Astrocyte (in vitro differentiated cells and primary cell): ENCODE results near the gene PBX1. TPM values are rescaled to one million over a fixed set of nuclear protein-coding genes. Genes with fewer than 3 reads are reported as not detected.
A peak's percentile ranks its signal among the peaks of the same experiment; 100 is the strongest.

Experiments
- DNase-seq: peaks from one replicate; pipeline ENCODE4 v3.0.0-alpha.2; 2010; ENCODE audit warnings: low read depth
- FAIRE-seq: peaks from 2 replicates; lab custom pipeline; 2011; peaks lifted over from hg19 to GRCh38; lab: Jason Lieb, UNC
- H2AFZ ChIP-seq: 2 replicates; pipeline ENCODE4 v1.6.0; 2012; ENCODE audit warnings: low read depth, low read length, inconsistent platforms
- H3K27ac ChIP-seq: 2 replicates; pipeline ENCODE4 v1.5.1; 2011; ENCODE audit warnings: low read depth, low read length, inconsistent platforms
- H3K27me3 ChIP-seq: 2 replicates; pipeline ENCODE4 v1.6.0; 2011; ENCODE audit warnings: low read length, inconsistent platforms; ENCODE audit not compliant: insufficient read depth
- H3K36me3 ChIP-seq: 2 replicates; pipeline ENCODE4 v1.5.1; 2011; ENCODE audit warnings: low read length, inconsistent platforms; ENCODE audit not compliant: insufficient read depth
- H3K4me1 ChIP-seq: 2 replicates; pipeline ENCODE4 v1.5.1; 2011; ENCODE audit warnings: low read length, inconsistent platforms; ENCODE audit not compliant: insufficient read depth
- H3K4me2 ChIP-seq: 2 replicates; pipeline ENCODE4 v1.6.0; 2012; ENCODE audit warnings: low read length, inconsistent platforms
- H3K4me3 ChIP-seq: 2 replicates; pipeline ENCODE4 v1.5.1; 2011; ENCODE audit warnings: low read depth, mild to moderate bottlenecking, low read length, inconsistent platforms; ENCODE audit not compliant: insufficient read depth
- H3K79me2 ChIP-seq: 2 replicates; pipeline ENCODE4 v1.6.0; 2012; ENCODE audit warnings: mild to moderate bottlenecking, low read length, inconsistent platforms; ENCODE audit not compliant: insufficient read depth
- H3K9ac ChIP-seq: 2 replicates; pipeline ENCODE4 v1.6.0; 2012; ENCODE audit warnings: mild to moderate bottlenecking, low read length, inconsistent platforms
- H3K9me3 ChIP-seq: 2 replicates; pipeline ENCODE4 v1.5.1; 2012; ENCODE audit warnings: low read depth, mild to moderate bottlenecking, low read length, inconsistent platforms; ENCODE audit not compliant: insufficient read depth
- H4K20me1 ChIP-seq: 2 replicates; pipeline ENCODE4 v1.6.0; 2012; ENCODE audit warnings: low read length, inconsistent platforms; ENCODE audit not compliant: insufficient read depth
- H3K27ac Mint-ChIP-seq: one replicate; pipeline ENCODE4 v1.8.0; 2021; ENCODE audit warnings: mild to moderate bottlenecking, mixed read lengths; ENCODE audit not compliant: unreplicated experiment
- H3K27me3 Mint-ChIP-seq: one replicate; pipeline ENCODE4 v1.8.0; 2021; ENCODE audit warnings: low read depth, mixed read lengths; ENCODE audit not compliant: unreplicated experiment
- H3K36me3 Mint-ChIP-seq: one replicate; pipeline ENCODE4 v1.8.0; 2021; ENCODE audit warnings: low read depth, mixed read lengths; ENCODE audit not compliant: unreplicated experiment
- H3K4me1 Mint-ChIP-seq: one replicate; pipeline ENCODE4 v1.8.0; 2021; ENCODE audit warnings: low read depth, mixed read lengths; ENCODE audit not compliant: unreplicated experiment
- H3K4me3 Mint-ChIP-seq: one replicate; pipeline ENCODE4 v1.8.0; 2021; ENCODE audit warnings: mild to moderate bottlenecking, moderate library complexity, mixed read lengths; ENCODE audit not compliant: unreplicated experiment
- H3K9me3 Mint-ChIP-seq: one replicate; pipeline ENCODE4 v1.8.0; 2021; ENCODE audit warnings: mild to moderate bottlenecking, mixed read lengths; ENCODE audit not compliant: unreplicated experiment
- CTCF ChIP-seq: IDR thresholded peaks from 2 replicates; pipeline ENCODE4 v1.5.1; 2011; ENCODE audit warnings: low read depth, mild to moderate bottlenecking, inconsistent platforms, low read length, moderate library complexity; ENCODE audit not compliant: insufficient read depth
- EZH2 ChIP-seq: IDR thresholded peaks from 2 replicates; pipeline ENCODE4 v1.6.1; 2012; ENCODE audit warnings: mild to moderate bottlenecking, low read length, inconsistent platforms; ENCODE audit not compliant: insufficient read depth
- total RNA-seq: library from RNA; stranded (reverse); gene quantifications from 2 replicates; pipeline ENCODE4 v1.2.1, GENCODE V29; 2021

PBX1 gene
- total RNA-seq, 1 donor from 2014 or later = 37.2 TPM

- no peak for TF ChIP-seq EZH2
- TF ChIP-seq CTCF = no peak
- Histone ChIP-seq H3K36me3 (no peaks in the 10 kb centered on the region), H3K9ac (no peak overlapping the region), H3K4me3 (no peak overlapping the region), H2AFZ (no peak overlapping the region), H4K20me1 (no peaks in the 10 kb centered on the region), H3K9me3 (no peaks in the 10 kb centered on the region), H3K27me3 (no peaks in the 10 kb centered on the region), H3K4me2 (peak overlapping the region; percentile 51), H3K4me1 (peaks cover 19% of the 10 kb centered on the region), H3K27ac (peak overlapping the region; percentile 43), H3K79me2 (peaks cover 7% of the 10 kb centered on the region)
- H3K27ac Mint-ChIP-seq = peak overlapping the region; percentile 77
- peak overlapping the region; percentile 60 for H3K4me3 Mint-ChIP-seq
- FAIRE-seq (no peak), DNase-seq (peak; percentile 89)
- H3K36me3 Mint-ChIP-seq = no peaks in the 10 kb centered on the region
- H3K4me1 Mint-ChIP-seq = peaks cover 45% of the 10 kb centered on the region
- no peaks in the 10 kb centered on the region for H3K9me3 Mint-ChIP-seq
- no peaks in the 10 kb centered on the region for H3K27me3 Mint-ChIP-seq
Measured at GRCh38 chr1:164591858-164592257, 32.9 kb downstream of the PBX1 start.

- FAIRE-seq (no peak), DNase-seq (no peak)
- Histone ChIP-seq H2AFZ (no peak overlapping the region), H3K27ac (no peak overlapping the region), H3K79me2 (peaks cover 7% of the 10 kb centered on the region), H3K9ac (no peak overlapping the region), H4K20me1 (no peaks in the 10 kb centered on the region), H3K4me2 (peak overlapping the region; percentile 51), H3K27me3 (no peaks in the 10 kb centered on the region), H3K9me3 (no peaks in the 10 kb centered on the region), H3K4me3 (no peak overlapping the region), H3K36me3 (no peaks in the 10 kb centered on the region), H3K4me1 (peaks cover 19% of the 10 kb centered on the region)
- no peaks in the 10 kb centered on the region for H3K9me3 Mint-ChIP-seq
- TF ChIP-seq CTCF (no peak), EZH2 (no peak)
- H3K27me3 Mint-ChIP-seq = no peaks in the 10 kb centered on the region
- H3K4me1 Mint-ChIP-seq = peaks cover 39% of the 10 kb centered on the region
- H3K36me3 Mint-ChIP-seq = peaks cover 2% of the 10 kb centered on the region
- peak overlapping the region; percentile 95 for H3K27ac Mint-ChIP-seq
- H3K4me3 Mint-ChIP-seq = peak overlapping the region; percentile 54
Measured at GRCh38 chr1:164592634-164593033, 33.6 kb downstream of the PBX1 start.

GRCh38 chr1:164595212-164595611 is 36.2 kb downstream of the PBX1 start:
- Histone ChIP-seq H3K27me3 (no peaks in the 10 kb centered on the region), H4K20me1 (no peaks in the 10 kb centered on the region), H3K4me1 (peaks cover 13% of the 10 kb centered on the region), H3K4me3 (no peak overlapping the region), H2AFZ (no peak overlapping the region), H3K4me2 (no peak overlapping the region), H3K79me2 (peaks cover 13% of the 10 kb centered on the region), H3K9me3 (no peaks in the 10 kb centered on the region), H3K9ac (no peak overlapping the region), H3K36me3 (no peaks in the 10 kb centered on the region), H3K27ac (no peak overlapping the region)
- TF ChIP-seq CTCF = no peak
- no peak for TF ChIP-seq EZH2
- H3K9me3 Mint-ChIP-seq = no peaks in the 10 kb centered on the region
- H3K4me3 Mint-ChIP-seq = no peak overlapping the region
- H3K27me3 Mint-ChIP-seq = no peaks in the 10 kb centered on the region
- FAIRE-seq (no peak), DNase-seq (no peak)
- H3K4me1 Mint-ChIP-seq = peaks cover 19% of the 10 kb centered on the region
- no peak overlapping the region for H3K27ac Mint-ChIP-seq
- peaks cover 2% of the 10 kb centered on the region for H3K36me3 Mint-ChIP-seq
